Gastrocnemius medialis (tissue), 4 donors: Measurements from ENCODE around the gene SHC3.

ENCODE experiments used
- POLR2A ChIP-seq, 2 donors: fragments of 450-650 bp; IDR thresholded peaks; one replicate each; pipeline ENCODE4 v1.6.1; 2017; ENCODE audit warnings: antibody characterized with exemption in 2 of 2, mild to moderate bottlenecking in 2 of 2, moderate library complexity in 2 of 2
- TF ChIP-seq, protein P1 (sequence below), 5 experiments: fragments of 450-650 bp in 3 of 5; fragments of 200-600 bp in 2 of 5; sonication (generic) in 2 of 5; IDR thresholded peaks in 4 of 5; conservative IDR thresholded peaks in 1 of 5; 1 replicate in 4 of 5; 2 replicates in 1 of 5; pipeline ENCODE4 v1.5.1; 2016 to 2019; ENCODE audit warnings: antibody characterized with exemption in 5 of 5, mild to moderate bottlenecking in 3 of 5, moderate library complexity in 3 of 5

DNA sequence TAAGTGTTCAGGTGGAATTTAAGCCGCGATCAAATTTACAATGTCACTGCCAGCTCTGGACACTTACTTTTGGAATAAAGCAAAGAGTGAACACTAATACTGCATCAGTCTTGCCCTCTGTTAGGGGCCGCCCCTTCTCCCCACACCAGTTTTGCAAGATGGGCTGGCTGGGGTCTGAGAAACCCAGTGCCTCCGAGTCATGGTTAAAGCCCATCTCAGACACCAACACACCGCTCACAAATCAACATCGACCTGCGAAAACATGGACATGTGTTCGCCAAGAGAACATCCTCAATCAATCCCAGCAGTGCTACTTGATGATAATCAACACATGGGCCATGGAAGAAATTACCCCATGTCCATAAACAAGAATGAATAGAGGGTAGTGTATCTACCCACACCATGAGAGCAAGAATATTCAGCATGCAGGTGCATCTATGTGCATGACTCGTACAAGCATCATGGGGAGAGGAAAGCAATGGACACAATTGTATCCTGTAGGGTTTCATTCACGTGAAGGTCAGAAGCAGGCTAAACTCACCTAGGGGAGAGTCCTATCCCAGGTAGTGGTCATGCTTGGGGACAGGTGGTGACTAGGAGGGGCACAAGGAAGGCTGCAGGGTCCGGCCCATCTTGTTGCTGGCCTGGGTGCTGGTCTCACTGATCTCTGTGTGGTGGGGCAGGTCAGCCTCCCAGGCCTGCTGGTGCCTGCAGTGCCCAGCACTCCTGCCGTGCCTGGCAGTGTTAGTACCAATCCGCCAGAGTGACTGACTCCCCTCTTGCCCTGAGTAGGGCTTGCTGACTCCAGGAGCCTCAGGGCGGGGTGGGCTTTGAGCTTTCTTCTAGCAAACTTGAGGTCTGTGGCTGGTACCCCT, 182.3 kb downstream of the SHC3 start:
- TF ChIP-seq, protein P1, sequence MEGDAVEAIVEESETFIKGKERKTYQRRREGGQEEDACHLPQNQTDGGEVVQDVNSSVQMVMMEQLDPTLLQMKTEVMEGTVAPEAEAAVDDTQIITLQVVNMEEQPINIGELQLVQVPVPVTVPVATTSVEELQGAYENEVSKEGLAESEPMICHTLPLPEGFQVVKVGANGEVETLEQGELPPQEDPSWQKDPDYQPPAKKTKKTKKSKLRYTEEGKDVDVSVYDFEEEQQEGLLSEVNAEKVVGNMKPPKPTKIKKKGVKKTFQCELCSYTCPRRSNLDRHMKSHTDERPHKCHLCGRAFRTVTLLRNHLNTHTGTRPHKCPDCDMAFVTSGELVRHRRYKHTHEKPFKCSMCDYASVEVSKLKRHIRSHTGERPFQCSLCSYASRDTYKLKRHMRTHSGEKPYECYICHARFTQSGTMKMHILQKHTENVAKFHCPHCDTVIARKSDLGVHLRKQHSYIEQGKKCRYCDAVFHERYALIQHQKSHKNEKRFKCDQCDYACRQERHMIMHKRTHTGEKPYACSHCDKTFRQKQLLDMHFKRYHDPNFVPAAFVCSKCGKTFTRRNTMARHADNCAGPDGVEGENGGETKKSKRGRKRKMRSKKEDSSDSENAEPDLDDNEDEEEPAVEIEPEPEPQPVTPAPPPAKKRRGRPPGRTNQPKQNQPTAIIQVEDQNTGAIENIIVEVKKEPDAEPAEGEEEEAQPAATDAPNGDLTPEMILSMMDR (IDR thresholded peaks at IDR 0.05 in 4 of 5, conservative IDR thresholded peaks at IDR 0.05 in 1 of 5) = no peak
- no peak for TF ChIP-seq POLR2A (IDR thresholded peaks at IDR 0.05)
